Ovary (tissue), 9 donors: ENCODE results near the gene CPXM2. TPM values are rescaled to one million over a fixed set of nuclear protein-coding genes. Genes with fewer than 3 reads are reported as not detected.

ENCODE experiments used
- DNase-seq, 5 donors: peaks; one replicate each; pipeline ENCODE4 v3.0.0-alpha.2; 2019 to 2020
- H3K27ac ChIP-seq, 2 donors: fragments of 200-600 bp; one replicate each; pipeline versions ENCODE4 v1.5.1 to v1.8.0; 2019 to 2022
- H3K27me3 ChIP-seq: fragments of 200-600 bp; one replicate; pipeline ENCODE4 v1.8.0; 2022
- H3K36me3 ChIP-seq: fragments of 200-600 bp; sonication (generic); one replicate; pipeline ENCODE4 v1.5.1; 2019
- H3K4me1 ChIP-seq: one replicate; pipeline ENCODE4 v1.8.1; 2013; ENCODE audit warnings: mild to moderate bottlenecking, moderate library complexity; ENCODE audit not compliant: insufficient read depth
- H3K4me3 ChIP-seq: fragments of 200-600 bp; sonication (generic); one replicate; pipeline ENCODE4 v1.5.1; 2017
- H3K9me3 ChIP-seq, 2 donors: fragments of 200-600 bp in 1 of 2; sonication (generic) in 1 of 2; one replicate each; pipeline versions ENCODE4 v1.5.1 to v1.8.1; 2013 to 2019; ENCODE audit warnings: mild to moderate bottlenecking in 1 of 2, moderate library complexity in 1 of 2
- EP300 ChIP-seq: sonication (generic); formaldehyde crosslinking; IDR thresholded peaks from one replicate; pipeline ENCODE4 v1.6.1; 2017; ENCODE audit warnings: antibody characterized with exemption
- POLR2A ChIP-seq: fragments of 450-650 bp; IDR thresholded peaks from one replicate; pipeline ENCODE4 v1.6.1; 2017; ENCODE audit warnings: antibody characterized with exemption, mild to moderate bottlenecking, moderate library complexity
- WGBS, 3 donors: extraction: QIAGEN DNeasy Blood & Tissue Kit in 1 of 3; methylation state at CpG; one replicate each; pipeline versions ENCODE4 v1.1.5 to v1.1.7; 2013 to 2017; 5-methylcytosine and 5-hydroxymethylcytosine counted together
- intact Hi-C, 4 donors: fragments of 100-400 bp; cut with DNase I; formaldehyde crosslinking; loops; one replicate each; pipeline versions ENCODE4 v1.11.0 to v1.15.1; 2022 to 2023
- polyA plus RNA-seq, 2 donors: library from polyadenylated mRNA; stranded (reverse); fragments of 200-250 nt in 1 of 2; fragments of 350-450 nt in 1 of 2; fragmentation: Illumina TruSeq in 1 of 2; extraction: RNeasy Lipid Tissue Mini Kit (QIAGEN cat#74804) in 1 of 2; gene quantifications; one replicate each; pipeline ENCODE4 v1.2.3, GENCODE V29; 2013 to 2014
- total RNA-seq, 7 donors: library from RNA; depleted of rRNA in 2 of 7; stranded (reverse); fragments of >200 nt in 2 of 7; fragmentation: NEBNext Ultra II Directional in 3 of 7; extraction: Animal tissue kit (Norgen Biotek cat#: 25700) in 3 of 7; gene quantifications; one replicate each; pipeline versions ENCODE4 v1.1.0 to v1.2.4, GENCODE V29; 2016 to 2023
- TF ChIP-seq, protein P1 (sequence below), 3 donors: fragments of 450-650 bp in 2 of 3; fragments of 200-600 bp in 1 of 3; IDR thresholded peaks; one replicate each; pipeline versions ENCODE4 v1.5.1 to v1.8.0; 2016 to 2022; ENCODE audit warnings: antibody characterized with exemption in 3 of 3, mild to moderate bottlenecking in 1 of 3
- donor health status: DM: no; HTN: no; CAD: no; lungs with moderate emphysema.
- donor health status: DM: no; HTN: no; CAD: no.
- donor health status: Bipolar disorder and iron deficiency.
- donor health status: DM: yes; HTN: yes; CAD: no.
- donor health status: DM: no; HTN: no; CAD: no.
- donor health status: DM: yes; HTN: yes; CAD: no.

The CPXM2 gene
- total and polyA plus RNA-seq, 9 donors, result 5.5 to 66.0 (median 13.3) TPM

DNA sequence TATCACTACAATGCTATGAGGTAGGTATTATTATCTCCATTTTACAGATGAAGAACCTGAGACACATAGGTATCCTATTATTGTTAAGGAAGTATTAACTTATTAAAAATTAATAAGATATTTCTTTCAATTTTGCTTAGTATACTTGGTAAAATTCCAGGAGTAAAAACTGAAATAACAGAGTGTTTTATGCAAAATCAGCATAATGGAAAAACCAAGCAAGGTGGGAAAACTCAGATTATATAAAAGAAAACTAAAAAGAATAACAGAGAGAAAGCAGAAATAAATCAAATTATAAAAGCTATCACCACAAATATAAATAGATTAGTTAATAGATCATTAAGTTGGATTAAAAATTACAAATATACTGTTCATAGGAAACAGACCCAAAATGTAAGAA is 82.0 kb downstream of the CPXM2 start:
- no peaks in the 10 kb centered on the region for H3K9me3 ChIP-seq
- no peak overlapping the region for H3K4me3 ChIP-seq
- intact Hi-C loops, result no loop called here
- no peak overlapping the region for H3K27ac ChIP-seq
- TF ChIP-seq POLR2A (no peak), EP300 (no peak)
- TF ChIP-seq, protein P1, sequence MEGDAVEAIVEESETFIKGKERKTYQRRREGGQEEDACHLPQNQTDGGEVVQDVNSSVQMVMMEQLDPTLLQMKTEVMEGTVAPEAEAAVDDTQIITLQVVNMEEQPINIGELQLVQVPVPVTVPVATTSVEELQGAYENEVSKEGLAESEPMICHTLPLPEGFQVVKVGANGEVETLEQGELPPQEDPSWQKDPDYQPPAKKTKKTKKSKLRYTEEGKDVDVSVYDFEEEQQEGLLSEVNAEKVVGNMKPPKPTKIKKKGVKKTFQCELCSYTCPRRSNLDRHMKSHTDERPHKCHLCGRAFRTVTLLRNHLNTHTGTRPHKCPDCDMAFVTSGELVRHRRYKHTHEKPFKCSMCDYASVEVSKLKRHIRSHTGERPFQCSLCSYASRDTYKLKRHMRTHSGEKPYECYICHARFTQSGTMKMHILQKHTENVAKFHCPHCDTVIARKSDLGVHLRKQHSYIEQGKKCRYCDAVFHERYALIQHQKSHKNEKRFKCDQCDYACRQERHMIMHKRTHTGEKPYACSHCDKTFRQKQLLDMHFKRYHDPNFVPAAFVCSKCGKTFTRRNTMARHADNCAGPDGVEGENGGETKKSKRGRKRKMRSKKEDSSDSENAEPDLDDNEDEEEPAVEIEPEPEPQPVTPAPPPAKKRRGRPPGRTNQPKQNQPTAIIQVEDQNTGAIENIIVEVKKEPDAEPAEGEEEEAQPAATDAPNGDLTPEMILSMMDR (IDR thresholded peaks at IDR 0.05), result no peak
- no peaks in the 10 kb centered on the region for H3K27me3 ChIP-seq
- no peaks in the 10 kb centered on the region for H3K4me1 ChIP-seq
- no peak for DNase-seq
- H3K36me3 ChIP-seq, result no peaks in the 10 kb centered on the region

DNA sequence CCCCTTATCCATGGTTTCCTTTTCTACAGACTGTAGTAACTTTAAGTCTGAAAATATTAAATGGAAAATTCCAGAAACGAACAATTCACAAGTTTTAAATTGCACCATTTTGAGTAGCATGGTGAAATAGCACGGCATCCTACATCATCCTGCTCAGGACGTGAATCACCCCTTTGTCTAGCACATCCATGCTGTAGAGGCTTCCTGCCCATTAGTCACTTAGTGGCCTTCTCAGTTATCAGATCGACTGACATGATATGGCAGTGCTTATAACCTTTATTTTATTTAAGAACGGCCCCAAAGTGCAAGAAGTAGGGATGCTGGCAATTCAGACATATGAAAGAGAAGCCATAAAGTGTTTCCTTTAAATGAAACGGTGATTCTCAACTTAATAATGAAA is 82.7 kb downstream of the CPXM2 start:
- no peak overlapping the region for H3K27ac ChIP-seq
- intact Hi-C loops, result no loop called here
- 76 to 79% (median 78%) methylated on average over 6 of the region's 6 CpGs for WGBS, 3 donors

DNA sequence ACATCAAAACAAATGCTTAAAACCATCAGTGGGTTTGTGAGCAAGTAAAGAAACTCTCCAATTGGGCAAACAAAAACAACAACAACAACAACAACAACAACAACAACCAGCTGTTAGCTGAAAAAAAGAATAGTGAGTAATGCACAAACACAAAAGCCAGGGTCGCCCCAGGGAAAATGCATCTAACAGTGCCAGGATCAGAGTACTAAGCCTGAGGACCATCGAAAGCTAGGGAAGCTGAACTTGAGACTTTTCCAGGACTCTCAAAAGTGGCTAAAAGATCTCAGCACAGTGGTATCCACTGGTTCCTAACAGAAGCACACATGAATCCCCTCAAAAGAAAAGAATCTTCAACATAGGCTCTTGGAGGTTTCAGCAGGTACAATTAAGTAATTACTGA is 83.3 kb downstream of the CPXM2 start:
- Histone ChIP-seq H3K27me3 (no peaks in the 10 kb centered on the region), H3K9me3 (no peaks in the 10 kb centered on the region), H3K4me3 (no peak overlapping the region), H3K4me1 (no peaks in the 10 kb centered on the region), H3K36me3 (no peaks in the 10 kb centered on the region), H3K27ac (no peak overlapping the region)
- 72 to 88% (median 77%) methylated on average over 2 of the region's 2 CpGs for WGBS, 3 donors
- TF ChIP-seq, protein P1 (IDR thresholded peaks at IDR 0.05), result no peak
- TF ChIP-seq EP300, result no peak
- TF ChIP-seq POLR2A, result no peak
- intact Hi-C loops, result no loop called here
- DNase-seq, result no peak

More for the DNA sequence above, 82.7 kb downstream of the CPXM2 start:
- Histone ChIP-seq H3K27me3 (no peaks in the 10 kb centered on the region), H3K4me3 (no peak overlapping the region), H3K9me3 (no peaks in the 10 kb centered on the region), H3K4me1 (no peaks in the 10 kb centered on the region), H3K36me3 (no peaks in the 10 kb centered on the region)
- DNase-seq, result no peak
- no peak for TF ChIP-seq EP300
- TF ChIP-seq POLR2A, result no peak
- TF ChIP-seq, protein P1 (IDR thresholded peaks at IDR 0.05), result no peak

DNA sequence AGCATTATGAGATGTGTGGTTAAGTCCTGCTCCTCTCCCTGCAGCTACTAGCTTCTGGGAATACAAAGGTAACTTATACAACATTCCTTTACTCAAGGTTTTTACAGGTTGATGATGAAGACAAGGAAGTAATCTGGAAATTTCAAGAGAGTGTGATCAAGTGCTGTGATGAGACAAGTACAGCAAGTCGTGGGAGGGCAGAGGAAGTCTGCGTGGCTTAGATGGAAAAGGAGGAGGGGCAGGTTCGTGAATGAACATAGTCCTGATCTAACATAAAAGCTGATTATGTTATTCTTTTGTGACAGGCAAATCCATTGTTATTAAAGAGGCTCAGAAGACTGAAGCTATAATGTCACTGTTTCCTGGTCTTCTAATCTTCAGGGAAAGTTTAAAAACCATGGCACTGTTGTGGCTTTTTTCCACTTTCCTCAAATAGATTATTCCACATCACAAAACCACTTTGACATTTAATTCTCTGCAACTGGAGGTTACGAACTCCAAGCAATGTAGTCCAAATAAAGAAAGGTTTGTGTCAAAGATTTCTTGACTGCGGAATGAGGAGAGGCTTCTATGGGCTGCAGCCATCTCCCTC is 84.1 kb downstream of the CPXM2 start:
- DNase-seq, result no peak
- H3K4me3 ChIP-seq, result no peak overlapping the region
- no peaks in the 10 kb centered on the region for H3K27me3 ChIP-seq
- intact Hi-C loops, result no loop called here
- no peaks in the 10 kb centered on the region for H3K4me1 ChIP-seq
- no peaks in the 10 kb centered on the region for H3K36me3 ChIP-seq
- H3K27ac ChIP-seq, result no peak overlapping the region
- WGBS, 3 donors, result 16 to 31% (median 26%) methylated on average over 5 of the region's 5 CpGs
- H3K9me3 ChIP-seq, result no peaks in the 10 kb centered on the region
- TF ChIP-seq, protein P1 (IDR thresholded peaks at IDR 0.05), result no peak
- no peak for TF ChIP-seq EP300
- TF ChIP-seq POLR2A, result no peak
